ENCODE data around the gene HPGDS. TPM values are rescaled to one million over a fixed set of nuclear protein-coding genes. Genes with fewer than 3 reads are reported as not detected.

Gene HPGDS
- total RNA-seq, 2 experiments from 2014 or later, result not detected

GRCh38 chr4:94278781-94279180, 63.9 kb downstream of the HPGDS start:
- Histone ChIP-seq H3K36me3 (ENCODE audit: insufficient read depth, low read length) (peaks cover 66% of the 10 kb centered on the region), H3K27ac (ENCODE audit: low read depth in 1 of 2, low read length in 2 of 2) (no peak overlapping the region), H3K9me3 (ENCODE audit: control insufficient read depth in 1 of 2, insufficient read depth in 1 of 2, low read length in 2 of 2) (no peaks in the 10 kb centered on the region), H3K4me3 (ENCODE audit: low read length) (no peak overlapping the region), H3K27me3 (ENCODE audit: control insufficient read depth in 1 of 2, insufficient read depth in 2 of 2, low read length in 2 of 2) (no peaks in the 10 kb centered on the region), H3K4me1 (ENCODE audit: insufficient read depth, low read length) (no peaks in the 10 kb centered on the region)
- no peak for ATAC-seq (ENCODE audit: poor library complexity)
- DNase-seq, result no peak
- Mint-ChIP-seq H3K36me3 (ENCODE audit: low read depth) (peaks cover 66% of the 10 kb centered on the region), H3K27ac (no peak overlapping the region), H3K4me1 (ENCODE audit: low read depth) (no peaks in the 10 kb centered on the region), H3K27me3 (no peaks in the 10 kb centered on the region), H3K9me3 (no peaks in the 10 kb centered on the region), H3K4me3 (no peak overlapping the region)
- CTCF ChIA-PET, result no interaction called here
- POLR2A ChIA-PET, result no interaction called here
- TF ChIP-seq CTCF (IDR thresholded peaks at IDR 0.05), result no peak
- intact Hi-C loops (cut with DNase I, micrococcal nuclease), result no loop called here

GRCh38 chr4:94277534-94277933, 65.1 kb downstream of the HPGDS start:
- ATAC-seq (ENCODE audit: poor library complexity) (no peak), DNase-seq (no peak)
- Histone ChIP-seq H3K4me3 (ENCODE audit: low read length) (no peak overlapping the region), H3K4me1 (ENCODE audit: insufficient read depth, low read length) (no peaks in the 10 kb centered on the region), H3K27me3 (ENCODE audit: control insufficient read depth in 1 of 2, insufficient read depth in 2 of 2, low read length in 2 of 2) (no peaks in the 10 kb centered on the region), H3K36me3 (ENCODE audit: insufficient read depth, low read length) (peaks cover 68% of the 10 kb centered on the region), H3K9me3 (ENCODE audit: control insufficient read depth in 1 of 2, insufficient read depth in 1 of 2, low read length in 2 of 2) (no peaks in the 10 kb centered on the region), H3K27ac (ENCODE audit: low read depth in 1 of 2, low read length in 2 of 2) (no peak overlapping the region)
- Mint-ChIP-seq H3K9me3 (no peaks in the 10 kb centered on the region), H3K27ac (no peak overlapping the region), H3K27me3 (no peaks in the 10 kb centered on the region), H3K4me3 (no peak overlapping the region), H3K4me1 (ENCODE audit: low read depth) (no peaks in the 10 kb centered on the region), H3K36me3 (ENCODE audit: low read depth) (peaks cover 66% of the 10 kb centered on the region)
- intact Hi-C loops (cut with DNase I, micrococcal nuclease), result no loop called here
- no peak for TF ChIP-seq CTCF (IDR thresholded peaks at IDR 0.05)
- CTCF ChIA-PET, result no interaction called here
- POLR2A ChIA-PET, result no interaction called here

- H3K9me3 ChIP-seq (ENCODE audit: control insufficient read depth in 1 of 2, insufficient read depth in 1 of 2, low read length in 2 of 2), result no peaks in the 10 kb centered on the region
- no peaks in the 10 kb centered on the region for H3K4me1 Mint-ChIP-seq (ENCODE audit: low read depth)
- peaks cover 74% of the 10 kb centered on the region for H3K36me3 ChIP-seq (ENCODE audit: insufficient read depth, low read length)
- no peak for DNase-seq
- no peak overlapping the region for H3K4me3 Mint-ChIP-seq
- no peak for TF ChIP-seq CTCF (IDR thresholded peaks at IDR 0.05)
- H3K4me3 ChIP-seq (ENCODE audit: low read length), result no peak overlapping the region
- H3K4me1 ChIP-seq (ENCODE audit: insufficient read depth, low read length), result no peaks in the 10 kb centered on the region
- no peaks in the 10 kb centered on the region for H3K27me3 ChIP-seq (ENCODE audit: control insufficient read depth in 1 of 2, insufficient read depth in 2 of 2, low read length in 2 of 2)
- CTCF ChIA-PET, result interaction anchor here (1.0 kb wide), 1 partner anchor 8 kb away, joined by 5 read pairs; no protein-coding TSS in a partner anchor
- no peaks in the 10 kb centered on the region for H3K9me3 Mint-ChIP-seq
- no peaks in the 10 kb centered on the region for H3K27me3 Mint-ChIP-seq
- POLR2A ChIA-PET, result no interaction called here
- no peak overlapping the region for H3K27ac ChIP-seq (ENCODE audit: low read depth in 1 of 2, low read length in 2 of 2)
- no peak for ATAC-seq (ENCODE audit: poor library complexity)
- intact Hi-C loops (cut with DNase I, micrococcal nuclease), result no loop called here
- peaks cover 70% of the 10 kb centered on the region for H3K36me3 Mint-ChIP-seq (ENCODE audit: low read depth)
- H3K27ac Mint-ChIP-seq, result no peak overlapping the region
Observed at GRCh38 chr4:94276204-94276603, 66.4 kb downstream of the HPGDS start.

Data from CD4-positive, alpha-beta T cell (primary cell).